Activated CD4-positive, alpha-beta T cell treated with anti-CD3 and anti-CD28 coated beads, Interleukin-2, amount 10 ng/mL, durations not matched to agents 7 days and 5 days (primary cell): ENCODE data around the gene NEDD4L. TPM values are rescaled to one million over a fixed set of nuclear protein-coding genes. Genes with fewer than 3 reads are reported as not detected.

ENCODE experiments used
- CTCF ChIA-PET: fragments of 350-600 bp; sonication (Branson Sonifier 250); formaldehyde crosslinking; loops from one replicate; lab custom pipeline; 2021; ENCODE audit warnings: antibody characterized with exemption; lab: Charles Lee
- POLR2A ChIA-PET: fragments of 350-600 bp; sonication (Branson Sonifier 250); formaldehyde crosslinking; loops from one replicate; lab custom pipeline; 2021; ENCODE audit warnings: antibody characterized with exemption; lab: Charles Lee
- DNase-seq: peaks from one replicate; pipeline ENCODE4 v3.0.0-alpha.2; 2020
- H3K27ac Mint-ChIP-seq: one replicate; pipeline ENCODE4 v1.8.0; 2021; ENCODE audit warnings: mild to moderate bottlenecking, moderate library complexity, mixed read lengths
- H3K27me3 Mint-ChIP-seq: one replicate; pipeline ENCODE4 v1.8.0; 2021; ENCODE audit warnings: mixed read lengths
- H3K36me3 Mint-ChIP-seq: one replicate; pipeline ENCODE4 v1.8.0; 2021; ENCODE audit warnings: low read depth, mixed read lengths
- H3K4me1 Mint-ChIP-seq: one replicate; pipeline ENCODE4 v1.8.0; 2021; ENCODE audit warnings: mixed read lengths
- H3K4me3 Mint-ChIP-seq: one replicate; pipeline ENCODE4 v1.8.0; 2021; ENCODE audit warnings: mild to moderate bottlenecking, moderate library complexity, mixed read lengths
- H3K9me3 Mint-ChIP-seq: one replicate; pipeline ENCODE4 v1.8.0; 2021; ENCODE audit warnings: mixed read lengths
- total RNA-seq, 2 experiments: library from RNA; stranded (reverse); gene quantifications; one replicate each; pipeline ENCODE4 v1.2.3, GENCODE V29; 2021

Gene NEDD4L
- total RNA-seq, 2 experiments from 2014 or later: 5.6 to 8.1 TPM

GRCh38 chr18:58015065-58015780, 28.8 kb upstream of the NEDD4L start:
- no peak for DNase-seq
- POLR2A ChIA-PET: no interaction called here

GRCh38 chr18:58017267-58017666, 26.8 kb upstream of the NEDD4L start:
- H3K27ac Mint-ChIP-seq: no peak overlapping the region
- ChIA-PET POLR2A (no interaction called here), CTCF (no interaction called here)
- H3K4me3 Mint-ChIP-seq: no peak overlapping the region
- no peaks in the 10 kb centered on the region for H3K4me1 Mint-ChIP-seq
- H3K9me3 Mint-ChIP-seq: peaks cover 4% of the 10 kb centered on the region
- H3K36me3 Mint-ChIP-seq: no peaks in the 10 kb centered on the region
- no peak for DNase-seq
- H3K27me3 Mint-ChIP-seq: peaks cover 16% of the 10 kb centered on the region

More at GRCh38 chr18:58015065-58015780, 28.8 kb upstream of the NEDD4L start:
- H3K27ac Mint-ChIP-seq: no peak overlapping the region
- H3K4me1 Mint-ChIP-seq: no peaks in the 10 kb centered on the region
- H3K4me3 Mint-ChIP-seq: no peak overlapping the region
- peaks cover 4% of the 10 kb centered on the region for H3K9me3 Mint-ChIP-seq
- CTCF ChIA-PET: interaction anchor here (1.2 kb wide), 1 partner anchor 8 kb away, joined by 5 read pairs; no protein-coding TSS in a partner anchor
- H3K27me3 Mint-ChIP-seq: peaks cover 16% of the 10 kb centered on the region
- no peaks in the 10 kb centered on the region for H3K36me3 Mint-ChIP-seq

DNA sequence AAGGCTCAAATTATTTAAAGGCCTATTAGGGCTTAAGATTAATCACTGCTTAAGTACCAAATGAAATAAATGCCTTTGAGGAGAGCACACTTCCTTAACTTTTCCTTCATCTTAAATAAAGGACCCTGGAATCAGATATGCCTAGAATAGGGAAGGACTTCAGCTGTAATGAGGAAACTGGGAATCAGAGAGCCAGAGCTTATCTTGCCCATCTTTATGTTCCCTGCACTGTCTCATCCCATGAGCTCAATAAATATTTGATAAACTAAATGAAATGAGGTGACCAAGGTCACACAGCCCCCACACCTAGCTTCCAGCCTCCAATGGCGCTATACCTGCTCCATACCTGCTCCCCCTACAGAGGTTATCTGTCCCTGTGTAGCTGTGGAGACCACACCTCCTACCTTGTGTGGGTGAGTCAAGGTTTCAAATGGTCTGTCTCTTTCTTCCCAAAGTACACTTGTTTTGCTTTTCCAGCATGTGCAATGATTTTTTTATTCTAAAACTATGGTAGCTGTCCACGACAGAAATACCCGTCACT, 23.4 kb upstream of the NEDD4L start:
- H3K9me3 Mint-ChIP-seq: peaks cover 4% of the 10 kb centered on the region
- no peak for DNase-seq
- no peaks in the 10 kb centered on the region for H3K36me3 Mint-ChIP-seq
- no peaks in the 10 kb centered on the region for H3K4me1 Mint-ChIP-seq
- H3K27ac Mint-ChIP-seq: no peak overlapping the region
- H3K27me3 Mint-ChIP-seq: peaks cover 6% of the 10 kb centered on the region
- ChIA-PET CTCF (interaction anchor here (0.9 kb wide), 1 partner anchor 47 kb away, joined by 3 read pairs; no protein-coding TSS in a partner anchor), POLR2A (no interaction called here)
- no peak overlapping the region for H3K4me3 Mint-ChIP-seq

- POLR2A ChIA-PET: no interaction called here
- Mint-ChIP-seq H3K27me3 (no peaks in the 10 kb centered on the region), H3K4me1 (no peaks in the 10 kb centered on the region), H3K9me3 (no peaks in the 10 kb centered on the region), H3K4me3 (no peak overlapping the region), H3K27ac (no peak overlapping the region), H3K36me3 (no peaks in the 10 kb centered on the region)
- CTCF ChIA-PET: interaction anchor here (0.9 kb wide), 1 partner anchor 48 kb away, joined by 3 read pairs; no protein-coding TSS in a partner anchor
- no peak for DNase-seq
Observed at GRCh38 chr18:58021504-58021903, 22.5 kb upstream of the NEDD4L start.

DNA sequence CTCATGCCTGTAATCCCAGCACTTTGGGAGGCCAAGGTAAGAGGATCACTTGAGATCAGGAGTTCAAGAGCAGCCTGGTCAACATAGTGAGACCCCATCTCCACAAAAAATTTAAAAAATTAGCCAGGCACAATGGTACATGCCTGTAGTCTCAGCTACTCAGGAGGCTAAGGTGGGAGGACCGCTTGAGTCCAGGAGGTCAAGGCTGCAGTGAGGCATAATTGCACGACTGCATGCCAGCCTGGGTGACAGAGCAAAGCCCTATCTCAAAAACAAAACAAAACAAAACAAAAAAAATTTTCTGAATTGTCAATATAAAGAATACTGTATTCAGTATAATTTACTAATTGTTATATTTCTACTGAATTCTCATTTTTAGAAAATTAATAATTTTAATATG, 20.9 kb upstream of the NEDD4L start:
- DNase-seq: no peak
- ChIA-PET POLR2A (no interaction called here), CTCF (no interaction called here)
- Mint-ChIP-seq H3K4me1 (no peaks in the 10 kb centered on the region), H3K27me3 (no peaks in the 10 kb centered on the region), H3K36me3 (no peaks in the 10 kb centered on the region), H3K27ac (no peak overlapping the region), H3K9me3 (no peaks in the 10 kb centered on the region), H3K4me3 (no peak overlapping the region)

DNA sequence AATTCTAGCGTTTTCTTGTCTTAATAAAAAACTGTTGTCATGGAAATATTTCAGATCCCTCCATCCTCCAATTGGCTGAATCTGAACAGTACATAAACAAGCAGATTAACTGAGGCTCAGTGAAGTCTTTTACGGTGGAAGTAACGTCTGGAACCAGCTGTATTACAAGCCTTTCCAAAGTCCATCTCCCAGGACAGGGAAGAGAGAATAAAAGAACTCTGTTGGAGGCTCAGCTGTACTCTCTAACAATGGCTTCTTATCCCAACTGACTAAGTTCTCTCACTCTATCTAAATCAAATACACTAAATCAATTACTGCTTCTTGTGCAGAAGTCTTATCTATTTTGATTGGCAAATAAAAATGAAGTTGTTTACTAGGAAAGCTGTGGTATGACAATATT, 19.9 kb upstream of the NEDD4L start:
- H3K27ac Mint-ChIP-seq: no peak overlapping the region
- H3K9me3 Mint-ChIP-seq: no peaks in the 10 kb centered on the region
- DNase-seq: no peak
- H3K4me1 Mint-ChIP-seq: no peaks in the 10 kb centered on the region
- ChIA-PET CTCF (no interaction called here), POLR2A (no interaction called here)
- no peak overlapping the region for H3K4me3 Mint-ChIP-seq
- no peaks in the 10 kb centered on the region for H3K27me3 Mint-ChIP-seq
- no peaks in the 10 kb centered on the region for H3K36me3 Mint-ChIP-seq

GRCh38 chr18:58025205-58025604, 18.8 kb upstream of the NEDD4L start:
- no peak overlapping the region for H3K27ac Mint-ChIP-seq
- no peaks in the 10 kb centered on the region for H3K9me3 Mint-ChIP-seq
- no peak for DNase-seq
- H3K4me1 Mint-ChIP-seq: no peaks in the 10 kb centered on the region
- no peaks in the 10 kb centered on the region for H3K36me3 Mint-ChIP-seq
- CTCF ChIA-PET: no interaction called here
- H3K4me3 Mint-ChIP-seq: no peak overlapping the region
- POLR2A ChIA-PET: no interaction called here
- H3K27me3 Mint-ChIP-seq: no peaks in the 10 kb centered on the region

GRCh38 chr18:58025733-58026132, 18.3 kb upstream of the NEDD4L start:
- Mint-ChIP-seq H3K27ac (no peak overlapping the region), H3K9me3 (no peaks in the 10 kb centered on the region), H3K4me1 (no peaks in the 10 kb centered on the region), H3K4me3 (no peak overlapping the region), H3K36me3 (no peaks in the 10 kb centered on the region), H3K27me3 (no peaks in the 10 kb centered on the region)
- no peak for DNase-seq
- ChIA-PET POLR2A (no interaction called here), CTCF (no interaction called here)

- no peaks in the 10 kb centered on the region for H3K9me3 Mint-ChIP-seq
- no peak for DNase-seq
- H3K27ac Mint-ChIP-seq: no peak overlapping the region
- H3K4me3 Mint-ChIP-seq: no peak overlapping the region
- CTCF ChIA-PET: interaction anchor here (0.6 to 0.8 kb wide), 2 partner anchors 15 to 48 kb away, joined by 3 to 4 read pairs; no protein-coding TSS in a partner anchor
- H3K27me3 Mint-ChIP-seq: no peaks in the 10 kb centered on the region
- no peaks in the 10 kb centered on the region for H3K4me1 Mint-ChIP-seq
- H3K36me3 Mint-ChIP-seq: no peaks in the 10 kb centered on the region
- POLR2A ChIA-PET: no interaction called here
Observed at GRCh38 chr18:58026395-58026794, 17.6 kb upstream of the NEDD4L start.

- no peak overlapping the region for H3K27ac Mint-ChIP-seq
- DNase-seq: no peak
- H3K27me3 Mint-ChIP-seq: no peaks in the 10 kb centered on the region
- no peak overlapping the region for H3K4me3 Mint-ChIP-seq
- POLR2A ChIA-PET: no interaction called here
- H3K4me1 Mint-ChIP-seq: no peaks in the 10 kb centered on the region
- no peaks in the 10 kb centered on the region for H3K36me3 Mint-ChIP-seq
- CTCF ChIA-PET: interaction anchor here (0.6 to 0.8 kb wide), 2 partner anchors 16 to 431 kb away, joined by 3 to 4 read pairs; no protein-coding TSS in a partner anchor
- H3K9me3 Mint-ChIP-seq: no peaks in the 10 kb centered on the region
Observed at GRCh38 chr18:58026857-58027256, 17.2 kb upstream of the NEDD4L start.

DNA sequence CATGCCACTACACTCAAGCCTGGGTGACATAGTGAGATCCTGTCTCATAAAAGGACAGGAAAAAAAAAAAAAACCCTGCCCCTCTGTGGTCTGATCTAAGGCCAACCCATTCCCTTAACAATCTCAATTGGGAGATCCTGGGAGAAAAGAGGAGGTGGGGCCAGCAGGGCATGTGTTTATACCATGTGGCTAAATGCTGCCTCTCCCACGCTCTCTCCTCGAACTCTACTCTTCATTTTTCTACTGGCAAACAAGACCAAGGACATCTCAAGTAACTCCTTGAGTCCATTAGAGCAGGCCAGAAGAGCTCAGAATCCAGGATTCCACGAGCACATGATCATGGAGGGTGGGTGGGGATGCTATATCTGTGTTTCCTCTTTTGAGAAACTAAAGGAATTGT, 16.7 kb upstream of the NEDD4L start:
- no peaks in the 10 kb centered on the region for H3K27me3 Mint-ChIP-seq
- H3K4me1 Mint-ChIP-seq: no peaks in the 10 kb centered on the region
- no peaks in the 10 kb centered on the region for H3K36me3 Mint-ChIP-seq
- no peak for DNase-seq
- POLR2A ChIA-PET: no interaction called here
- no peaks in the 10 kb centered on the region for H3K9me3 Mint-ChIP-seq
- CTCF ChIA-PET: interaction anchor here (0.6 to 0.8 kb wide), 2 partner anchors 16 to 431 kb away, joined by 3 to 4 read pairs; no protein-coding TSS in a partner anchor
- H3K4me3 Mint-ChIP-seq: no peak overlapping the region
- no peak overlapping the region for H3K27ac Mint-ChIP-seq

GRCh38 chr18:58028109-58028784, 15.8 kb upstream of the NEDD4L start:
- POLR2A ChIA-PET: no interaction called here
- H3K4me1 Mint-ChIP-seq: no peaks in the 10 kb centered on the region
- CTCF ChIA-PET: no interaction called here
- H3K9me3 Mint-ChIP-seq: no peaks in the 10 kb centered on the region
- no peak overlapping the region for H3K27ac Mint-ChIP-seq
- H3K27me3 Mint-ChIP-seq: no peaks in the 10 kb centered on the region
- no peak overlapping the region for H3K4me3 Mint-ChIP-seq
- no peaks in the 10 kb centered on the region for H3K36me3 Mint-ChIP-seq
- no peak for DNase-seq

GRCh38 chr18:58032233-58032632, 11.8 kb upstream of the NEDD4L start:
- Mint-ChIP-seq H3K4me3 (no peak overlapping the region), H3K9me3 (no peaks in the 10 kb centered on the region), H3K27me3 (peaks cover 14% of the 10 kb centered on the region), H3K36me3 (no peaks in the 10 kb centered on the region), H3K27ac (no peak overlapping the region), H3K4me1 (no peaks in the 10 kb centered on the region)
- DNase-seq: no peak
- ChIA-PET CTCF (interaction anchor here (2.1 kb wide), 1 partner anchor 11 kb away, joined by 7 read pairs; the partner anchor contains the start of gene NEDD4L), POLR2A (no interaction called here)
